ENCODE measurements around the gene MAP3K19.
A peak's percentile ranks its signal among the peaks of the same experiment; 100 is the strongest.
"Not testable (repeated sequence)": the region's sequence is repeated elsewhere in the genome, so short reads cannot be mapped to it uniquely, and the experiment has no call there.

The MAP3K19 gene

DNA sequence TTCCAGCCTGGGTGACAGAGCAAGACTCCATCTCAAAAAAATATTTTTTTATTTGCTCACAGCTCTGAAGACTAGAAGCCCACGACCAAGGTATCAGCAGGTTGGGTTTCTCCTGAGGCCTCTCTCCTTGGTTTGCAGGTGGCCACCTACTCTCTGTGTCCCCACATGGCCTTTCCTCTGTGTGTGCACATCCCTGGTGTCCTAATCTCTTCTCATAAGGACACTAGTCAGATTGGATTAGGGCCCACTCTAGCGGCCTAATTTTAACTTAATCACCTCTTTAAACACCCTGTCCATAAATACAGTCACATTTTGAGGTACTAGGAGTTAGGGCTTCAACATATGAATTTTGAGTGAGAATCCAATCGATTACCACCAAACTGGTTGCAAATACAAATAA lies 2.9 kb upstream of the MAP3K19 start:
- H3K4me1 Mint-ChIP-seq = peaks cover 23% of the 10 kb centered on the region
- no peaks in the 10 kb centered on the region for H3K9me3 Mint-ChIP-seq
- TF ChIP-seq CTCF (IDR thresholded peaks at IDR 0.05) = no peak
- H3K27ac Mint-ChIP-seq = no peak overlapping the region
- no peak overlapping the region for H3K4me3 Mint-ChIP-seq
- peaks cover 15% of the 10 kb centered on the region for H3K36me3 Mint-ChIP-seq (ENCODE audit: low read depth)
- no peaks in the 10 kb centered on the region for H3K27me3 Mint-ChIP-seq (ENCODE audit: low read depth, poor library complexity)
- DNase-seq = no peak

- Mint-ChIP-seq H3K4me1 (peaks cover 11% of the 10 kb centered on the region), H3K27me3 (ENCODE audit: low read depth, poor library complexity) (no peaks in the 10 kb centered on the region), H3K27ac (peak overlapping the region; percentile 46), H3K9me3 (no peaks in the 10 kb centered on the region), H3K4me3 (no peak overlapping the region), H3K36me3 (ENCODE audit: low read depth) (no peaks in the 10 kb centered on the region)
- TF ChIP-seq CTCF (IDR thresholded peaks at IDR 0.05) = no peak
- no peak for DNase-seq
Observed at GRCh38 chr2:135048122-135048521, 875 bp upstream of the MAP3K19 start.

GRCh38 chr2:135043345-135043744 lies 3.9 kb downstream of the MAP3K19 start:
- Mint-ChIP-seq H3K9me3 (no peaks in the 10 kb centered on the region), H3K36me3 (ENCODE audit: low read depth) (no peaks in the 10 kb centered on the region), H3K27me3 (ENCODE audit: low read depth, poor library complexity) (peaks cover 15% of the 10 kb centered on the region), H3K4me1 (peaks cover 6% of the 10 kb centered on the region), H3K27ac (no peak overlapping the region), H3K4me3 (no peak overlapping the region)
- peak; percentile 15 for DNase-seq
- peak; percentile 44 for TF ChIP-seq CTCF (IDR thresholded peaks at IDR 0.05)

- no peaks in the 10 kb centered on the region for H3K4me1 Mint-ChIP-seq
- H3K36me3 Mint-ChIP-seq (ENCODE audit: low read depth) = no peaks in the 10 kb centered on the region
- DNase-seq = no peak
- H3K27me3 Mint-ChIP-seq (ENCODE audit: low read depth, poor library complexity) = peaks cover 19% of the 10 kb centered on the region
- H3K9me3 Mint-ChIP-seq = peaks cover 5% of the 10 kb centered on the region
- H3K4me3 Mint-ChIP-seq = no peak overlapping the region
- no peak overlapping the region for H3K27ac Mint-ChIP-seq
- TF ChIP-seq CTCF (IDR thresholded peaks at IDR 0.05) = no peak
Observed at GRCh38 chr2:135037831-135038230, 9.4 kb downstream of the MAP3K19 start.

GRCh38 chr2:135033216-135033615 lies 14.0 kb downstream of the MAP3K19 start:
- DNase-seq; H3K27ac Mint-ChIP-seq; H3K4me3 Mint-ChIP-seq; H3K4me1 Mint-ChIP-seq; H3K36me3 Mint-ChIP-seq (ENCODE audit: low read depth): not testable (repeated sequence)
- peaks cover 17% of the 10 kb centered on the region for H3K27me3 Mint-ChIP-seq (ENCODE audit: low read depth, poor library complexity)
- peaks cover 17% of the 10 kb centered on the region for H3K9me3 Mint-ChIP-seq

GRCh38 chr2:135030826-135031225 lies 16.4 kb downstream of the MAP3K19 start:
- Mint-ChIP-seq H3K4me1 (no peaks in the 10 kb centered on the region), H3K27ac (no peak overlapping the region), H3K27me3 (ENCODE audit: low read depth, poor library complexity) (peaks cover 20% of the 10 kb centered on the region), H3K4me3 (no peak overlapping the region), H3K36me3 (ENCODE audit: low read depth) (no peaks in the 10 kb centered on the region), H3K9me3 (peaks cover 17% of the 10 kb centered on the region)
- peak; percentile 35 for DNase-seq
- TF ChIP-seq CTCF (IDR thresholded peaks at IDR 0.05) = no peak
